Omental fat pad (tissue), 4 donors: ENCODE results near the gene TTC1. TPM values are rescaled to one million over a fixed set of nuclear protein-coding genes. Genes with fewer than 3 reads are reported as not detected.

ENCODE experiments used
- ATAC-seq: fragments of 150-250 bp; one replicate; pipeline ENCODE4 v1.9.1; 2016; ENCODE audit warnings: mild to moderate bottlenecking, moderate library complexity; ENCODE audit not compliant: low FRiP score
- DNase-seq: peaks from one replicate; pipeline ENCODE4 v3.0.0-alpha.2; 2019; ENCODE audit warnings: low spot score
- CTCF ChIP-seq, 3 donors: fragments of 450-650 bp; IDR thresholded peaks; one replicate each; pipeline ENCODE4 v1.5.1; 2016 to 2017; ENCODE audit warnings: antibody characterized with exemption in 3 of 3, mild to moderate bottlenecking in 3 of 3, moderate library complexity in 2 of 3
- total RNA-seq, 4 donors: library from RNA; depleted of rRNA; stranded (reverse); fragments of >200 nt; gene quantifications; one replicate each; pipeline ENCODE4 v1.1.0, GENCODE V29; 2016

Gene TTC1
- total RNA-seq, 4 donors from 2014 or later = 27.3 to 36.4 (median 27.8) TPM

- DNase-seq (no peak), ATAC-seq (peak; percentile 16)
- no peak for TF ChIP-seq CTCF (IDR thresholded peaks at IDR 0.05)
Measured at GRCh38 chr5:160083501-160083900, 74.6 kb downstream of the TTC1 start.

- TF ChIP-seq CTCF (IDR thresholded peaks at IDR 0.05) = no peak
- no peak for ATAC-seq
Measured at GRCh38 chr5:160084144-160084543, 75.2 kb downstream of the TTC1 start.

GRCh38 chr5:160087199-160087598 lies 78.3 kb downstream of the TTC1 start:
- DNase-seq (no peak), ATAC-seq (no peak)
- TF ChIP-seq CTCF (IDR thresholded peaks at IDR 0.05) = no peak

More at GRCh38 chr5:160084144-160084543, 75.2 kb downstream of the TTC1 start:
- no peak for DNase-seq

GRCh38 chr5:160088805-160089204 lies 79.9 kb downstream of the TTC1 start:
- no peak for DNase-seq
- no peak for ATAC-seq
- no peak for TF ChIP-seq CTCF (IDR thresholded peaks at IDR 0.05)

GRCh38 chr5:160089531-160089930 lies 80.6 kb downstream of the TTC1 start:
- ATAC-seq (no peak), DNase-seq (no peak)
- no peak for TF ChIP-seq CTCF (IDR thresholded peaks at IDR 0.05)

- DNase-seq = no peak
- TF ChIP-seq CTCF (IDR thresholded peaks at IDR 0.05) = no peak
- no peak for ATAC-seq
Measured at GRCh38 chr5:160090059-160090458, 81.1 kb downstream of the TTC1 start.

GRCh38 chr5:160092514-160092913 lies 83.6 kb downstream of the TTC1 start:
- no peak for DNase-seq
- ATAC-seq = no peak

More at GRCh38 chr5:160092514-160092913, 83.6 kb downstream of the TTC1 start:
- no peak for TF ChIP-seq CTCF (IDR thresholded peaks at IDR 0.05)
